ENCODE measurements around the gene PPP1R10. TPM values are rescaled to one million over a fixed set of nuclear protein-coding genes. Genes with fewer than 3 reads are reported as not detected.

PPP1R10 gene
- total and polyA plus RNA-seq, 2 of the 13 experiments (the other 11 are each of a cell fraction or from before 2014, with no cell fraction given): 26.3 to 38.4 TPM

GRCh38 chr6:30614843-30615218, 2.2 kb downstream of the PPP1R10 start (continued):
- TF ChIP-seq GLMP (CRISPR knock-in tag; IDR thresholded peaks at IDR 0.05; ENCODE audit: borderline replicate concordance): no peak
- 0 out of 2 replicates have a peak, but pooled peaks have one; percentile 63 for TF ChIP-seq ZNF558 (CRISPR knock-in tag; IDR thresholded peaks at IDR 0.05; ENCODE audit: borderline replicate concordance)
- peak; percentile 95; the same call in 1 of the 2 replicates for TF ChIP-seq POLR2AphosphoS2 (IDR thresholded peaks at IDR 0.05; ENCODE audit: low read depth, low read length)
- TF ChIP-seq ZNF503 (CRISPR knock-in tag; IDR thresholded peaks at IDR 0.05): 0 out of 2 replicates have a peak, but pooled peaks have one; percentile 20
- TF ChIP-seq ZNF556 (CRISPR knock-in tag; IDR thresholded peaks at IDR 0.05; ENCODE audit: borderline replicate concordance): 0 out of 2 replicates have a peak, but pooled peaks have one; percentile 15
- TF ChIP-seq BRF2 (CRISPR knock-in tag; IDR thresholded peaks at IDR 0.05): 0 out of 2 replicates have a peak, but pooled peaks have one; percentile 51
- TF ChIP-seq RXRA (CRISPR knock-in tag; IDR thresholded peaks at IDR 0.05): 0 out of 2 replicates have a peak, but pooled peaks have one; percentile 25
- TF ChIP-seq ZNF589 (CRISPR knock-in tag; conservative IDR thresholded peaks at IDR 0.05): peak; percentile 36; the same call in 1 of the 2 replicates
- peak; percentile 86 for TF ChIP-seq ATF7 (IDR thresholded peaks at IDR 0.05)
- peak; percentile 84; the same call in 1 of the 2 replicates for TF ChIP-seq ATF7 (CRISPR knock-in tag; IDR thresholded peaks at IDR 0.05)
- 0 out of 2 replicates have a peak, but pooled peaks have one; percentile 32 for TF ChIP-seq POGZ (CRISPR knock-in tag; IDR thresholded peaks at IDR 0.05)
- 0 out of 2 replicates have a peak, but pooled peaks have one; percentile 23 for TF ChIP-seq MIXL1 (CRISPR knock-in tag; IDR thresholded peaks at IDR 0.05)
- TF ChIP-seq ZKSCAN8 (CRISPR knock-in tag; IDR thresholded peaks at IDR 0.05; ENCODE audit: borderline replicate concordance): no peak; the same call in 1 of the 2 replicates
- no peak for TF ChIP-seq AGO1 (IDR thresholded peaks at IDR 0.05; ENCODE audit: low read depth, low read length, poor library complexity, severe bottlenecking)
- no peak for TF ChIP-seq HNRNPLL (IDR thresholded peaks at IDR 0.05; ENCODE audit: low read depth, low read length, poor library complexity, severe bottlenecking)
- peak; percentile 72; the same call in 1 of the 2 replicates for TF ChIP-seq KDM2A (CRISPR knock-in tag; IDR thresholded peaks at IDR 0.05; ENCODE audit: borderline replicate concordance, low read depth)
- peak; percentile 23; the same call in 1 of the 2 replicates for TF ChIP-seq ZBTB43 (CRISPR knock-in tag; conservative IDR thresholded peaks at IDR 0.05)
- 0 out of 2 replicates have a peak, but pooled peaks have one; percentile 32 for TF ChIP-seq SIN3A (IDR thresholded peaks at IDR 0.05; ENCODE audit: borderline replicate concordance, low read depth, low read length)
- peak; percentile 47; the same call in 1 of the 2 replicates for TF ChIP-seq SPEN (CRISPR knock-in tag; IDR thresholded peaks at IDR 0.05; ENCODE audit: low read depth)
- TF ChIP-seq MED1 (CRISPR knock-in tag; IDR thresholded peaks at IDR 0.05): peak; percentile 71
- TF ChIP-seq TCF12 (IDR thresholded peaks at IDR 0.05): no peak
- TF ChIP-seq TCF12 (CRISPR knock-in tag; IDR thresholded peaks at IDR 0.05): peak; percentile 20; the same call in 1 of the 2 replicates
- no peak for TF ChIP-seq KDM5A (IDR thresholded peaks at IDR 0.05; ENCODE audit: borderline replicate concordance, low read length)
- TF ChIP-seq CEBPB (IDR thresholded peaks at IDR 0.05; ENCODE audit: borderline replicate concordance, low read depth, low read length): peak; percentile 91
- TF ChIP-seq MTA3 (CRISPR knock-in tag; IDR thresholded peaks at IDR 0.05): no peak
- peak; percentile 59 for TF ChIP-seq HDAC1 (CRISPR knock-in tag; IDR thresholded peaks at IDR 0.05)
- peak; percentile 60 for TF ChIP-seq ELF3 (CRISPR knock-in tag; IDR thresholded peaks at IDR 0.05)
